Fibroblast of skin of abdomen (primary cell): ENCODE results near the gene CNGA3.
"Not testable (repeated sequence)": the region's sequence is repeated elsewhere in the genome, so short reads cannot be mapped to it uniquely, and the experiment has no call there.

Experiments
- DNase-seq: peaks from one replicate; pipeline ENCODE4 v3.0.0-alpha.2; 2013

CNGA3 gene

GRCh38 chr2:98404556-98405250 lies 58.4 kb downstream of the CNGA3 start:
- no peak for DNase-seq

GRCh38 chr2:98405301-98405700 lies 59.0 kb downstream of the CNGA3 start:
- DNase-seq, result no peak

DNA sequence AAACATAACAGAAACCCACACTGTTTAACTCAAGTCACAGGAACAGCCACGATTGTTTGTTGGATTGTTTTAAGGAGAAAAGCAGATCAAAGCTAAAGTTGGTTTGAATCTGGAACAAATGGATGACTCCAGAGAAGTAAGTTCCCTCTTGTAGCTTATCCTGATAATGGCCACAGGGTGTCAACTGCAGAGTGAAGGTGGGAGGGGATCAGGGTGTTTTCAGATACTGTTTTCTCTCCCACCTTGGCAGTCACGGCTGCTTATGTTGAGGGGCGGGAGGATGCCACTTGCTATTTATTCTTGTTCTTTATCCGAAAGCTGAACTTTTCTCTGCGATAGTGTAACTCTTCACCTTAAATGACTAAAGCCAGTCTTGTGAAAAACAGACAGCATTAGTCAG lies 61.9 kb downstream of the CNGA3 start:
- no peak for DNase-seq

GRCh38 chr2:98412751-98413458 lies 66.6 kb downstream of the CNGA3 start:
- DNase-seq, result peak; percentile 45

GRCh38 chr2:98414246-98414645 lies 68.0 kb downstream of the CNGA3 start:
- not testable (repeated sequence) for DNase-seq

DNA sequence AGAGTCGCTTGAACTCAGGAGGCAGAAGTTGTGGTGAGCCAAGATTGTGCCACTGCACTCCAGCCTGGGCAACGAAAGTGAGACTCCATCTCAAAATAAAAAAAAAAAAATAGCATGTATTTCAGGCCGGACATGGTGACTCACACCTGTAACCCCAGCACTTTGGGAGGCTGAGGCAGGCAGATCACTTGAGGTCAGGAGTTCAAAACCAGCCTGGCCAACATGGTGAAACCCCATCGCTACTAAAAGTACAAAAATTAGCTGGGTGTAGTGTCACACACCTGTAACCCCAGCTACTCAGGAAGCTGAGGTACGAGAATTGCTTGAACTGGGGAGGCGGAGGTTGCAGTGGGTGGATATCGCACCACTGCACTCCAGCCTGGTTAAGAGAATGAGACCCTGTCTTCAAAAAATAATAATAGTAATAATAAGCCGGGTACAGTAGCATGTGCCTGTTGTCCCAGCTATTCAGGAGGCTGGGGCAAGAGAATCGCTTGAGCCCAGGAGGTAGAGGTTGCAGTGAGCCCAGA lies 69.5 kb downstream of the CNGA3 start:
- DNase-seq, result not testable (repeated sequence)

DNA sequence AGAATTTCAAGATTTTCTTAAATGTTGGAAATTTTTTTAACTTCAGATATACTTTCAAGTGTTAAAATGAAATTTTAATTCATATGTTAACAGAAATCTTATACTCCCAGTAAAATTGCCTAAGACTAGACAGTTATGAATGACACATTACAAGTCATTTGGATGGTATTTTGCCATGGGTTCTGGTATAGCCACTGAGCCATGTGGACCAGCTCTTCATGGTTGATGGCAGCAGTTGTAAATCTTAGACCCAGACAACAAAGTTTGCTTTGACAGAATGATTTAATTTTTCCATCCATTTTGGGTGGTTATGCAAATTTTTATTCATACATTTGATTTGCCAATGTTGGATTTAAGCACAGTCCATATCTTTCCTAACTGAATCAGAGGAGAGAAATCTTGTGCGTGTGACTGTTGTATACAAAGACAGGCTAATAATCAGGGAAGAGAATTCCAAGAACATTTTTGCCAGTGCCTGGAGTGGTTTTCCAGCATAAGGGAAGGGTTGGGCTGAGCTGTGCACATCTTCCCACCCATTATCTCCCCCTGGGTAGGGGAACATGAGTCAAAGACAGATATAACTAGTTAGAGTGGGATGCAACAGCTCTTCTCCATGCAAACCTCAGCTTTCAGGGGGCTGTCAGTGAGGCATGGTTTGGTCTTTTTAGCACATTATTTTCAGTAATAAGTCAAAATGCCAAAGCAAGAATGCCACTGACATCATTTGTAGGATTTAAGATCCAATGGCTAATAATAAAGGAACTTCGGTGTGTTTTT lies 70.3 kb downstream of the CNGA3 start:
- DNase-seq, result no peak

DNA sequence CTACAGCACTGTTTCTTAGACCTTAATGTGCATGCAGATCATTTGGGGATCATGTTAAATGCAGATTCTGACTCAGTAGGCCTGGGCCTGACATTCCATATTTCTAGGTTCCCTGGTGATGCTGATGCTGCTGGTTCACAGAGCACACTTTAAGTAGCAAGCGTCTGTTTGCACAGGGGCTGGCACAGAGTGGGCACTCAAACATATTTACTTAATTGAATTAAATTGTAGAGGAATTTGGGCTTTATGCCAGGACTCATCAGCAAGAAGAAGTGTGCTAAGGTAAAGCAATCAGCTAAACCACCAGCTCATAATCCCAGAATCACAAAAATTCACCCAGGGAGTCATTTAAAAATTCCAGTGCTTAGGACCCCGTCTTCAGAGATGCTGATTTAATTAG lies 73.3 kb downstream of the CNGA3 start:
- DNase-seq, result no peak

GRCh38 chr2:98419977-98420725 lies 73.9 kb downstream of the CNGA3 start:
- DNase-seq, result no peak

- no peak for DNase-seq
Measured at GRCh38 chr2:98422449-98422848, 76.2 kb downstream of the CNGA3 start.

DNA sequence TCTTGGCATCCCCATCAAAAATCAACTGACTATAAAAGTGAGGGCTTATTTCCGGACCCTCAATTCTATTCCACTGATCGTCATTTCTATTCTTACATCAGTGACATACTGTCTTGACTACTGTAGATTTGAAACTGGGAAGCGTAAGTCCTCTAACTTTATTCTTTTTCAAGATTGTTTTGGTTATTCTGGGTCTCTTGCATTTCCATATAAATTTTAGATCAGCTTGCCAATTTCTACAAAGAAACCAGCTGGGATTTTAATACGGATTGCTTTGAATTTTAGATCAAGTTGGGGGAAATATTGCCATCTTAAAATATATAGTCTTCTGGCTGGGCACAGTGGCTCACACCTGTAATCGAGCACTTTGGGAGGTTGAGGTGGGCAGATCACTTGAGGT lies 80.5 kb downstream of the CNGA3 start:
- DNase-seq, result no peak

- DNase-seq, result no peak
Measured at GRCh38 chr2:98432145-98432544, 85.9 kb downstream of the CNGA3 start.

GRCh38 chr2:98433363-98433964 lies 87.2 kb downstream of the CNGA3 start:
- no peak for DNase-seq

- no peak for DNase-seq
Measured at GRCh38 chr2:98434492-98434891, 88.2 kb downstream of the CNGA3 start.

DNA sequence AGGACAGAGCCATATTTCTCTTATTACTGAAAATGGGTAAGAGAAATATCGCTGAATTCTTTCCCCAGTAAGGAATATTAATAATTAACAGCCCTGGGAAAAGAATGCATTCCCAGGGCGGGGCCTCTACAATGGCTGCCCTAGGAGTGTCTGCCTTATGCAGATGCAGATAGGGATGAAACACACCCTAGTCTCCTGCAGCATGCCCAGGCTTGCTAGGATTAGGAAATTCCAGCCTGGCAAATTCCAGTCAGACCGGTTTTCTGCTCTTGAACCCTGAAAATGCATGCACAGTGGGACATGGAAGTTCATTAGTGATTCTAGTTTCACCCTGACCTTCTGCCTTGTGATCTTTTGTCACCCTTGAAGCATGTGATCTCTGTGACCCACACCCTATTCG lies 89.4 kb downstream of the CNGA3 start:
- not testable (repeated sequence) for DNase-seq

GRCh38 chr2:98436734-98437133 lies 90.5 kb downstream of the CNGA3 start:
- no peak for DNase-seq

DNA sequence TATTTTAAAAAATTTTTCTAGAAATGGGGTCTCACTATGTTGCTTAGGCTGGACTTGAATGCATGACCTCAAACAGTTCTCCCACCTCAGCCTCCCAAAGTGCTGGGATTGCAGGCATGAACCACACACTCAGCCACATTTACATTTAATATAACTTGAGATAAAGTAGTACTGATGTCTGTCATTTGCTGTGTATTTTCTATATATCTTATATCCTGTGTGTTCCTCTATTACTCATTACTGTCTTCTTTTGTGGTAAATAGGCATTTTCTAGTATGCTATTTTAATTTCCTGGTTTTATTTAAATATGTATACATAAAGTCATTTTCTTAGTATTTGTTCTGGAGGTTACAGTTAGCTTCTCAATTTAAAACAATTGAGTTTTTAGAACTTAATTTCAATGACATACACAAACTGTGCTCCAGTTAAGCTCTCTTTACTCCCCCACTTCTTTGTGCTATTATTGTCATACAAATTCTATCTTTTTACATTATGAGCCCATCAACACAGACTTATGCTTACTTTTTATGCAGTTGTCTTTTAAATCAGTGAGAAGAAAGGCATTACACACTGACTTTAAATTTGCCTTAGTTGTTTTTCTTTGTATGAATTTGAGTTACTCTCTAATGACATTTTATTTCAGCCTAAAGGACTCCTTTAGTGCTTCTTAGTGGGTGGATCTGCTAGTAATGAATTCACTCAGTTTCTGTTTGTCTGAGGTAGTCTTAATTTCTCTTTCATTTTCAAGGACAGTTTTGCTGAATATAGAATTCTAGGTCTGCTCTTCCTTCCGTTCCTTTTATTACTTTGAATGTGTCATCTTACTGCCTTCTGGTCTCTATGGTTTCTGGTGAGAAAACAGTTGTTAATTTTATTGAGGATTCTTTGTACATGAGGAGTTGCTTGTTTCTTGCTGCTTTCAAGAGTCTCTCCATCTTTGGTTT lies 92.2 kb downstream of the CNGA3 start:
- no peak for DNase-seq

DNA sequence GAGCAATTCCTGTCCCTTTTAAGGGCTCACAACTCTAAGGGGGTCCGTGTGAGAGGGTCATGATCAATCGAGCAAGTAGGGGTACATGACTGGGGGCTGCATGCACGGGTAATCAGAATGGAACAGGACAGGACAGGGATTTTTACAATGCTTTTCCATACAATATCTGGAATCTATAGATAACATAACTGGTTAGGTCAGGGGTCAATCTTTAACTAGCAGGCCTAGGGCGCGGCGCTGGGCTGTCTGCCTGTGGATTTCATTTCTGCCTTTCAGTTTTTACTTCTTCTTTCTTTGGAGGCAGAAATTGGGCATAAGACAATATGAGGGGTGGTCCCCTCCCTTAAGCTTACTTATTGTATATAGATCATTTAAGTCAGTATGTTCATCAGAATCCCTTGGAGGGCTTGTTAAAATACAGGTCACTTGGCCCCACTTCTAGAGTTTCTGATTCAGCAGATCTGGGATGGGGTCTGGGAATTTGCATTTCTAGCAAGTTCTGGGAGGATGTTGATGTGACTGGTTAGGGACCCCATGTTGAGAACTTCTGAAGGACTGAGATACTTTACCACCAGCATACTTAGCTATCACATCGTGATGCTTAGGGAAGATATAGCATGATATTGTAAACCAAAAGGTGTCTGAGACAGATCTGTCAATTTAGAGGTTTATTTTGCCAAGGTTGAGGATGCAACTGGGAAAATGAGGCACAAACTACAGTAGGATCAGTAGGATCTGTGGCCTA lies 95.6 kb downstream of the CNGA3 start:
- DNase-seq, result no peak

DNA sequence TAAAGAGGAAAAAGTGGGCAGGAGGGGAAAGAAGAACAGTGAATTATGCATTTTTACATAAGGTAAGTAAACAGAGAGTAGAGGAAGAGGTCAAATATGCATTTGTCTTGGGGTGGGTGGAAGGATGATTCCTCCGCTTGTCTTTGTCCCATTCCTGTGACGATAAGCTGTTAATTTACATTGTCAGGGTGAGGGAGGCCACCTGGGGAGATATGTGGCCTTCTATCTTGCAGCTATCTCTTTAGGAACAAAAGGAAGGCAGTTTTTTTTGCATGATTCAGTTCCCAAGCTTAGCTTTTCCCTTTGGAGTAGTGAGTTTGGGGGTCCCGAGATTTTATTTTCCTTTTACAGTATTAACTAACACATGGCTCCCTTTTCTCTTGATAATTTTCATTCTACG lies 96.2 kb downstream of the CNGA3 start:
- DNase-seq, result no peak
